K562 (cell line): Measurements from ENCODE around the gene NOP10. TPM values are rescaled to one million over a fixed set of nuclear protein-coding genes. Genes with fewer than 3 reads are reported as not detected.

Experiments
- ATAC-seq: fragments of 200-7000 bp; cut with Tn5 transposase; 3 replicates; pipeline ENCODE4 v1.9.1; 2020; ENCODE audit warnings: moderate library complexity
- BruUV-seq: library from RNA; stranded (reverse); fragments of 400-500 nt; replicated peaks from 2 replicates; lab custom pipeline; 2021; lab: Mats Ljungman, UMichigan
- CTCF ChIA-PET: fragments of 300-600 bp; formaldehyde crosslinking; extraction: SDS; loops from one replicate; lab custom pipeline; 2021; ENCODE audit warnings: low intra/inter-chr PET ratio; lab: Yijun Ruan, JAX
- POLR2A ChIA-PET: fragments of 300-600, 350-650 bp; sonication (Branson Sonifier 250); formaldehyde crosslinking; extraction: SDS; loops from one replicate; lab custom pipeline; 2021; ENCODE audit warnings: antibody characterized with exemption, inconsistent platforms; lab: Yijun Ruan, JAX
- DNase-seq, 4 experiments: peaks; one replicate each; pipeline versions ENCODE4 v3.0.0 to v3.0.0-alpha.2; 2011 to 2018; ENCODE audit warnings: low spot score in 3 of 4, mixed read lengths in 3 of 4; ENCODE audit errors: extremely low read depth in 1 of 4
- FAIRE-seq: peaks from 2 replicates; lab custom pipeline; 2011; peaks lifted over from hg19 to GRCh38; lab: Jason Lieb, UNC
- H2AFZ ChIP-seq: 2 replicates; pipeline ENCODE4 v1.6.0; 2011; ENCODE audit warnings: low read depth, low read length, control low read depth, inconsistent platforms
- H3K27ac ChIP-seq: fragments of 200-600 bp; 3 replicates; pipeline ENCODE4 v1.8.0; 2011; ENCODE audit warnings: low read depth, mild to moderate bottlenecking, control low read depth, inconsistent platforms, low read length, moderate library complexity, mixed read lengths; ENCODE audit errors: extremely low read depth
- H3K27me3 ChIP-seq, 2 experiments: fragments of 300-600 bp in 1 of 2; 2 replicates in 1 of 2; 3 replicates in 1 of 2; pipeline versions ENCODE4 v1.6.0 to v1.8.0; 2011; ENCODE audit warnings: inconsistent platforms in 2 of 2, low read length in 2 of 2, mild to moderate bottlenecking in 1 of 2, mixed read lengths in 1 of 2, moderate library complexity in 1 of 2; ENCODE audit not compliant: control insufficient read depth in 2 of 2, insufficient read depth in 2 of 2
- H3K36me3 ChIP-seq: fragments of 300-600 bp; 3 replicates; pipeline ENCODE4 v1.8.0; 2011; ENCODE audit warnings: mild to moderate bottlenecking, low read length, inconsistent platforms; ENCODE audit not compliant: control insufficient read depth, insufficient read depth
- H3K4me1 ChIP-seq, 2 experiments: fragments of 200-600 bp in 1 of 2; replicated peaks in 1 of 2; 2 replicates in 1 of 2; 3 replicates in 1 of 2; pipeline versions ENCODE4 v1.5.1 to v1.8.0; 2011; ENCODE audit warnings: inconsistent platforms in 2 of 2, low read length in 2 of 2, mild to moderate bottlenecking in 1 of 2, mixed read lengths in 1 of 2, moderate library complexity in 1 of 2; ENCODE audit not compliant: control insufficient read depth in 2 of 2, insufficient read depth in 2 of 2
- H3K4me2 ChIP-seq: 2 replicates; pipeline ENCODE4 v1.6.1; 2011; ENCODE audit warnings: low read length, control low read depth, inconsistent platforms, mixed read lengths; ENCODE audit not compliant: insufficient read depth
- H3K4me3 ChIP-seq: fragments of 200-600 bp; sonication (generic), shearing (Covaris generic); 2 replicates; pipeline ENCODE4 v1.5.1; 2016; ENCODE audit warnings: control low read depth, inconsistent platforms
- H3K79me2 ChIP-seq: fragments of 200-600 bp; 3 replicates; pipeline ENCODE4 v1.8.0; 2011; ENCODE audit warnings: low read length, inconsistent platforms; ENCODE audit not compliant: control insufficient read depth, insufficient read depth
- H3K9ac ChIP-seq, 2 experiments: 2 replicates each; pipeline versions ENCODE4 v1.6.0 to v1.6.1; 2011; ENCODE audit warnings: low read depth in 2 of 2, low read length in 2 of 2, control low read depth in 1 of 2, inconsistent platforms in 1 of 2, mild to moderate bottlenecking in 1 of 2, mixed read lengths in 1 of 2; ENCODE audit not compliant: insufficient read depth in 1 of 2
- H3K9me1 ChIP-seq: one replicate; pipeline ENCODE4 v1.6.0; 2011; ENCODE audit warnings: inconsistent platforms, mild to moderate bottlenecking, low read length, moderate library complexity; ENCODE audit not compliant: control insufficient read depth, insufficient read depth
- H3K9me3 ChIP-seq: replicated peaks from 2 replicates; pipeline ENCODE4 v1.5.1; 2011; ENCODE audit warnings: low read depth, low read length, inconsistent platforms; ENCODE audit not compliant: control insufficient read depth, insufficient read depth
- H4K20me1 ChIP-seq: replicated peaks from 2 replicates; pipeline ENCODE4 v1.6.1; 2011; ENCODE audit warnings: low read length, inconsistent platforms, mixed read lengths; ENCODE audit not compliant: control insufficient read depth, insufficient read depth
- ZNF263 ChIP-seq: sonication (generic); formaldehyde crosslinking; IDR thresholded peaks from 2 replicates; pipeline ENCODE4 v1.8.0; 2022; ENCODE audit warnings: mild to moderate bottlenecking, missing genetic modification reagents, borderline replicate concordance
- WGBS: fragments of 100-300 bp; shearing (Covaris generic); methylation state at CpG from one replicate; pipeline ENCODE4 v1.1.6; 2016; ENCODE audit warnings: low coverage, mixed read lengths; ENCODE audit not compliant: insufficient coverage; ENCODE audit errors: missing lambda C conversion rate; 5-methylcytosine and 5-hydroxymethylcytosine counted together
- in situ Hi-C: fragments of 300-500 bp; cut with MboI; formaldehyde crosslinking; loops from 4 replicates; pipeline ENCODE4 v1.15.0; 2018; ENCODE audit warnings: inconsistent platforms, mixed read lengths
- intact Hi-C: fragments of 100-400 bp; cut with micrococcal nuclease; formaldehyde crosslinking; loops from 2 replicates; pipeline ENCODE4 v1.14.2; 2022
- polyA plus RNA-seq, 8 experiments: library from polyadenylated mRNA; depleted of rRNA in 4 of 8; stranded (reverse) in 5 of 8; unstranded in 3 of 8; fragments of >200 nt; fragmentation: Nextera tagmentation in 2 of 8; fragmentation: Illumina TruSeq in 1 of 8; extraction: Ambion mirVana in 2 of 8; extraction: Trizol in 1 of 8; gene quantifications; 2 replicates each; pipeline versions ENCODE4 v1.2.1 to v1.2.3, GENCODE V29; 2011 to 2014; ENCODE audit warnings: inconsistent platforms in 1 of 8, missing spikeins in 1 of 8
- total RNA-seq, 7 experiments: library from RNA; depleted of rRNA in 6 of 7; stranded (reverse); fragments of >200 nt in 6 of 7; fragmentation: Illumina TruSeq in 2 of 7; extraction: Trizol in 2 of 7; gene quantifications; 2 replicates each; pipeline versions ENCODE4 v1.2.1 to v1.2.3, GENCODE V29; 2011 to 2021; ENCODE audit warnings: low replicate concordance in 1 of 7
- TF ChIP-seq, protein P1 (sequence below): IDR thresholded peaks from 2 replicates; pipeline ENCODE4 v1.6.1; 2016; ENCODE audit warnings: missing genetic modification characterization, missing compliant biosample characterization
- TF ChIP-seq, protein P2 (sequence below), 2 experiments: fragments of 450-650 bp in 1 of 2; sonication (generic) in 1 of 2; formaldehyde crosslinking in 1 of 2; IDR thresholded peaks in 1 of 2; conservative IDR thresholded peaks in 1 of 2; 2 replicates each; pipeline versions ENCODE4 v1.6.1 to v1.8.1; 2016 to 2023; ENCODE audit warnings: mild to moderate bottlenecking in 2 of 2, moderate library complexity in 2 of 2, inconsistent platforms in 1 of 2, missing genetic modification reagents in 1 of 2

NOP10 gene
- total and polyA plus RNA-seq, 9 of the 15 experiments (the other 6 are each of a cell fraction or from before 2014, with no cell fraction given), result 250 to 1,663 (median 449) TPM

DNA sequence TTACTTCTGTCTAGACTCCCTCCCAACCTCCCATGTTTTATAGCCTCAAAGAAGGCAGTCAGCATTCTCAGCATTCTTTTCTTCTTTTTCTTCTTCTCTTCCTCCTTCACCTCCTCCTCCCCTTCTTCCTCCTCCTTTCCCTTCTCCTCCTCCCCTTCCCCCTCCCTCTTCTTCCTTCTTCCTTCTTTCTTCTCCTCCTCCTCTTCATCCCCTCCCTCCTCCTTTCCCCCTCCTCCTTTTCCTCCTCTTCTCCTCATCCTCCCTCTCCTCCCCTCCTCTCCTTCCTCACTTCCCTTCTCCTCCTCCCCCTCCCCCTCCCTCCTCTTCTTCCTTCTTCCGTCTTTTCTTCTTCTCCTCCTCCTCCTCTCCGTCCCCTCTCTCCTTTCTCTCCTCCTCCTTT is 27.7 kb upstream of the NOP10 start:
- no TSS peak for BruUV-seq
- CTCF ChIA-PET, result no interaction called here
- H3K4me3 ChIP-seq, result no peak overlapping the region

More for the DNA sequence above, 27.7 kb upstream of the NOP10 start:
- Histone ChIP-seq H2AFZ (no peak overlapping the region), H3K9me3 (no peaks in the 10 kb centered on the region), H3K4me2 (no peak overlapping the region), H3K79me2 (peaks cover 7% of the 10 kb centered on the region; the same call in 2 of the 3 replicates), H3K9me1 (no peaks in the 10 kb centered on the region), H3K9ac (no peak overlapping the region), H3K27me3 (peaks cover 0 to 7% of the 10 kb centered on the region in 2 experiments; a peak in 1 of 5 replicates), H3K27ac (no peak overlapping the region), H3K4me1 (peaks cover 5 to 15% of the 10 kb centered on the region in 2 experiments; a peak in 4 of 5 replicates), H4K20me1 (no peaks in the 10 kb centered on the region), H3K36me3 (no peaks in the 10 kb centered on the region)
- in situ Hi-C loops, result no loop called here
- no CpG with 5 or more reads among the region's 2 CpGs for WGBS
- ATAC-seq, result no peak
- TF ChIP-seq ZNF263 (CRISPR knock-in tag), result peak; percentile 73
- TF ChIP-seq, protein P1, sequence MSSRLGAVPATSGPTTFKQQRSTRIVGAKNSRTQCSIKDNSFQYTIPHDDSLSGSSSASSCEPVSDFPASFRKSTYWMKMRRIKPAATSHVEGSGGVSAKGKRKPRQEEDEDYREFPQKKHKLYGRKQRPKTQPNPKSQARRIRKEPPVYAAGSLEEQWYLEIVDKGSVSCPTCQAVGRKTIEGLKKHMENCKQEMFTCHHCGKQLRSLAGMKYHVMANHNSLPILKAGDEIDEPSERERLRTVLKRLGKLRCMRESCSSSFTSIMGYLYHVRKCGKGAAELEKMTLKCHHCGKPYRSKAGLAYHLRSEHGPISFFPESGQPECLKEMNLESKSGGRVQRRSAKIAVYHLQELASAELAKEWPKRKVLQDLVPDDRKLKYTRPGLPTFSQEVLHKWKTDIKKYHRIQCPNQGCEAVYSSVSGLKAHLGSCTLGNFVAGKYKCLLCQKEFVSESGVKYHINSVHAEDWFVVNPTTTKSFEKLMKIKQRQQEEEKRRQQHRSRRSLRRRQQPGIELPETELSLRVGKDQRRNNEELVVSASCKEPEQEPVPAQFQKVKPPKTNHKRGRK (tag), result peak; percentile 60
- TF ChIP-seq, protein P2, sequence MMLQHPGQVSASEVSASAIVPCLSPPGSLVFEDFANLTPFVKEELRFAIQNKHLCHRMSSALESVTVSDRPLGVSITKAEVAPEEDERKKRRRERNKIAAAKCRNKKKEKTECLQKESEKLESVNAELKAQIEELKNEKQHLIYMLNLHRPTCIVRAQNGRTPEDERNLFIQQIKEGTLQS (IDR thresholded peaks at IDR 0.05), result no peak
- TF ChIP-seq, protein P2 (CRISPR knock-in tag; conservative IDR thresholded peaks at IDR 0.05), result no peak
- intact Hi-C loops, result no loop called here
- FAIRE-seq, result no peak
- DNase-seq, result no peak
- POLR2A ChIA-PET, result no interaction called here
